GM18861 (cell line): ENCODE results near the gene ACBD3.
"Not testable (repeated sequence)": the region's sequence is repeated elsewhere in the genome, so short reads cannot be mapped to it uniquely, and the experiment has no call there.

ENCODE experiments used
- ATAC-seq: cut with Tn5 transposase; IDR thresholded peaks from one replicate; pipeline ENCODE4 v1.9.1; 2021; ENCODE audit not compliant: unreplicated experiment

ACBD3 gene

DNA sequence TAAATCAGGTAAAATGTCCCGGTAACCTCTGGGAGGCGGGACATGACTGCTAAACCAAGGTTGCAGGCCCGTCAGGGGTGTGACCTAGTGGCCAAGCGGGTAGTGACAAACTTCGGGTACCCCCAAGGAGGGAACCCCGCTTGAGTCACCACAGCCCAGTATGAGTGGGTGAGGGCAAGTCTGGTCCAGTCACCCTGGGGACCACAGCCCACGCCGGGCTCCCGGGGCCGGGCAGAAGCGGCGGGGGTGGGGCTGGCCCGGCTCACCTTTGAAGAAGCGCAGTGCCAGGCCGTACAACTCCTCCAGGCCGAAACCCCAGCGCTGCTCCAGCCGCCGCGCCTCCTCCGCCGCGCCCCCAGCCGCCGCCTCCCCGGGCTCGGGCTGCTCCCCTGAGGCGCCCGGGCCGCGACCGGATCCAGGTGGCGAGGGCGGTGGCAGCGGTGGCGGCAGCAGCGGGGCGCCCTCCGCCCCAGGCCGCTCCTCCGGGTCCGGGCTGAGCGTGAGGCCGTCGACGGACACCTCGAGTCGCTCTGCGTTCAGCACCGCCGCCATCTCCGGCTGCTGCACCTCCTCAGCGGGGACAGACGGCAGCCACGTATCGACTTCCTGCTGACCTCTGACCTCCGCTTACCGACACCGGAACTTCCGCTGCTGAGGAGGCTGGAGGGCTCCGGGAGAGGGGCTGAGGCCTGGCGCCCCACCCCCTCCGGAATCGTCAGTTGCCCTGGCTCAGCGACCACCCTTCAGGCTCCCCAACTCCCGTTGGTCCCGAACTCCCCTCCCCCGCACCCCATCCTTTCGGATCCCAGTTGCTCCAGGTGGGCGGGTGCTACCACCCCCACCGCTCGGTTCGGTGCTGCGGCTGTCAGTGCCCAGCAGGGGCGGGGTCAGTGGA lies at the start of gene ACBD3:
ACBD3 (minus strand) TSS at position 618 of the 895 bp plus-strand sequence; CDS start at position 552, 66 bp downstream.
- ATAC-seq = peak; percentile 88

DNA sequence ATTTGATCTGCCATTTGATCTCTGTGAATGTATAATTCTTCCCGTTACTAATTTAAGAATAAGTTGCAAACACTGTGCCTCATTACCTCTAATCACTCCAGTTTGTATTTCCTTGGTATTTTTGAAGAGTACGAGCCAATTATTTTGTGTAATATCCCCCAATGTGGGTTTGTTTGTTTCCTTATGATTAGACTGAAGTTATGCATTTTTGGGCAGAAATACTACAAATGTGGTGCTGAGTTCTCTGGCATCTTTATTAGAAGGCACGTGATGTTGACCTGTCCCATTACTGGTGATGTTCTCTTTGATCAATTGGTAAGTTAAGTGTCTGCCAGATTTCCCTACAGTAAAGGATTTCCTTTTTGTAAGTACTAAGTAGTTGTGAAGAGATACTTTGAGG lies 47.3 kb upstream of the ACBD3 start:
- ATAC-seq = no peak

DNA sequence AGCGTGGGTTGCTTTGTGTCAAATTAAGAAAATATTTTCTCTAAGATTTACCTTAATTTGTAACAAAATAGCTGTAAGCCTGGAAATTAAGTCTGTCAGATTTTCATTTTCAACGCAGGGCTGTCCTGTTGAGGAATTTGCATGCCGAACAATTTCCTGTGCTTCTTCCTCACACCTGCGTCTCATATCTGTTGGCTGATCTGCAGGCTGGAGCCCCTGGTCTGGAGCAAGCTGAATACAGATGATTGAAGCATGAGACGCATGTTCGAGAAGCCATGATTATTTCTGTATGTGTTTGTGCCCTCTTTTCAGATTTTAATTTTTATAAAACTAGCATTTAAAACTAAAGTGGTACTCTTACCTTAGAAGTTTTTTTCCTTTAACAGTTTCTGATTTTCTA lies 46.8 kb upstream of the ACBD3 start:
- ATAC-seq = peak; percentile 74

DNA sequence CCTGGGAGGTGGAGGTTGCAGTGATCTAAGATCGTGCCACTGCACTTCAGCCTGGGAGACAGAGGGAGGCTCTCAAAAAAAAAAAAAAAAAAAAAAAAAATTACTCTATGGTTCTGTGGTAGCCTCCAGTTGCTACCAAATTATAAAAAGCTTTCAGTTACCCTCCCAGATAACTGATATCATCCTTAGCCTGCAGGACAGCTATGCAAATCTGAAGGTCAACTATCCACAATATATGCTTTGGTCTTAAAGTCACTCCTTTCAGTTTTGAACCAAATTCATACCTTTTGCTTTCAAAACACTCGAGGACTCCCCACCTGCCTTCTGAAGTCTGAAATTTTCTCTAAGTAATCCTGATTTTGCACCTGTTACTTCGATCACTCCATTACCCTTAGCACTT lies 40.1 kb upstream of the ACBD3 start:
- ATAC-seq = no peak

DNA sequence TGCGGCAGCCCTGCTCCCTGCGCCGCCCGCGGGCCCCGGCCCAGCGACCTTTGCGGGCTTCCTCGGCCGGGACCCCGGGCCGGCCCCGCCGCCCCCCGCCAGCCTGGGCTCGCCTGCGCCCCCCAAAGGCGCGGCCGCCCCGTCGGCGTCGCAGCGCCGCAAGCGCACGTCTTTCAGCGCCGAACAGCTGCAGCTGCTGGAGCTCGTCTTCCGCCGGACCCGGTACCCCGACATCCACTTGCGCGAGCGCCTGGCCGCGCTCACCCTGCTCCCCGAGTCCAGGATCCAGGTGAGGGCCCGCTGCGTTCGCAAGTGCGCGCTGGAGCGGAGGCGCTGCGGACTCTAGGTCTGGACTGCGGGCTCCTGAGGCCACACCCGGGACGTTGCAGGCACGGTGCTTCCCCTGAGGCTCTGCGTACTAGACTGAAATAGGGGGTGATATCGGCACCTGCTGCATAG lies 37.3 kb upstream of the ACBD3 start:
- peak; percentile 57 for ATAC-seq

DNA sequence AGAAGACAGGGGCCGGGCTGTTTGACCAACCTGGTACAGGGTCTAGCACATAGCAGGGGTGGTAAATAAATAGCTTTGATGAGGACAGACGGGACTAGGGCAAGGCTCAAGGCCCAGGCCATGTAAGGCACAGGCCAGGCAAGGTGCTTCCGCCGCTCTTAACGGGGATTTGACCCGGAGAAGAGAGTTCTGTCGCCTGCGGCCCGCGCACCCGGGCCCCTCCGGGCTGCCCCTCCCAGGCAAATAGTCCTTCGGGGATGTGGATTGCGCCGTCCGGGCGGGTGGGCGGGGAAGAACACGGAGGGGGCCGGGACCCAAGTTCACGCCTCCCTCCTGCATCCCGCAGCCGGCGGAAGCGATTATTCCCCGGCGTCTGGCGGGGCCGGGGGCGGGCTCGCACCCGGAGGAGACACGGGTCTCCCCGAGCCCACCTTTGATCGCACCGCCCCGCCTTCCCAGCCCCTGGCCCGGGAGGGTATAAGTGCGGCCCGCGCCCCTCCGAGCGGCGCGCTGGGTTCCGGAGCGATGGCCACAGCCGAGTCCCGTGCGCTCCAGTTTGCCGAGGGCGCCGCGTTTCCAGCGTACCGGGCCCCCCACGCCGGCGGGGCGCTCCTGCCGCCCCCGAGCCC lies 36.7 kb upstream of the ACBD3 start, which contains the start of gene MIXL1:
MIXL1 (plus strand) TSS at position 508 of the 629 bp plus-strand sequence; CDS start at position 526, 18 bp downstream.
- ATAC-seq = peak; percentile 30

DNA sequence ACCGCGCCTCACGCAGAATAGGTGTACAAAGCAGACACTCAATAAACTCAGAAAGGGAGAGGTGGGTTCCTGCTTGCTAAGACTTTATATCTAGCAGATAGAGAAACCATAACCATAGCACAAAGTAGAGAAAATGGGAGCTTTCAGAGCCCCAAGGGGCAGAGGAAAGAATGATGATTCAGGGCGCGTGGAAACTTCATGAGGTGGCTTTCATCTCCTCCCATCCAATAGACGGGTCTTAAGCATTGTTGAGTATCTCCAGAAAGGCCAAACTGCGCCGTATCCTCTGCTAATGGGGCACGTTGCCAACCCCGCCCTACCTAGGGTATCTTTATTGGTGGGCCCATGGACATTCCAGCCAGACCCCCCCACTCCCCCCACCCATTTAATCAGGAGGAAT lies 36.1 kb upstream of the ACBD3 start:
- no peak for ATAC-seq

DNA sequence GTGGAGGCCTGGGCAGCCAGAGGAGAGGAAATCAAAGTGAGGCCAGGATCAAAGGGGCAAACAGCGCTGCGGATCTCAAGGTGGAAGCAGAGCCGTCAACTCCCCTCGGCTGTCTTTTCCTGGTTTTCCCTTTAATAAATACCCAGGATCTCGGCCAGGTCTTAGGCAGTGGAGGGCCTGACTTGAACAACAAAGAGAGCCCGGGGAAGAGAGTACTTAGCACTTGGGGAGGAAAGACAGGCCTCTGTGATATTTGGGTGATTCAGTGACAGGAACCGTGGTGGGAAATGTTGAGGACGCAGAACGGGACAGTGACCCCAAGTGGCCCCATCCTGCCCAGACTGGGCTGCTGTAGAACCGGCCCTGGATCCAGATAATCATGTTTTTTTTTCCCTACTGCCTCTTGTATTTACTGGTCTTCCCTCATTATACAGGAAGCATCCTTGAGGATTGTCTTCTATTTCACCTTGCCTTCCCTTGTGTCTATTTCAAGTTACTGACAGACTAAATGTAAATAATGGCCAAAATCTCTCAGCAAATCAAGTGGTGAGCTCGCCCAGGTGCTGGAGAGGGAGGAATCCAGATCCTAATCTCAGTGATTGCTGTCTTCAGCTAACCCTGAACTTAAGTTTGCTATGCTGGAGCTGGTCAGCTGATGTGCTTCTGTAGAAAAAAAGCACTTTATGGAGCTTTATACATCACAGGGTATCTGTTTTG lies 34.1 kb upstream of the ACBD3 start:
- no peak for ATAC-seq

DNA sequence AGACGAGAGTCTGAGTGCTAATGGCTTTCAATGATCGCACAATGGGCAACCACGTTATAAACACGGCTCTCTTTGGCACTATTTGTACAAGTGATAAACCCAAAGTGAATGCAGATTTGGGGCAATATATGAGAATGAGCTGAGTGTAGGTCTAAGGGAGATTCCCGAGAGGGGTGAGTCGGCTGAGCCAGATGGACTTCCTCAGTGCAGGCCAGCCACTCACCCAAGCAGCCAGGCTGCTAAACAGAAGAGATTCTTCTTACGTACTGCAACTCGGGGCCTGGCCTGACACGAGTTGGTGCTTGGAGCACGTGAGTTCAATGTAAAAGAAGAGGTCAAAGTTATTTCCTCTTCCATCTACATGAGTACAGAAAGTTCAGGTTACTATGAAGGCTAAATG lies 30.7 kb upstream of the ACBD3 start:
- ATAC-seq = no peak

DNA sequence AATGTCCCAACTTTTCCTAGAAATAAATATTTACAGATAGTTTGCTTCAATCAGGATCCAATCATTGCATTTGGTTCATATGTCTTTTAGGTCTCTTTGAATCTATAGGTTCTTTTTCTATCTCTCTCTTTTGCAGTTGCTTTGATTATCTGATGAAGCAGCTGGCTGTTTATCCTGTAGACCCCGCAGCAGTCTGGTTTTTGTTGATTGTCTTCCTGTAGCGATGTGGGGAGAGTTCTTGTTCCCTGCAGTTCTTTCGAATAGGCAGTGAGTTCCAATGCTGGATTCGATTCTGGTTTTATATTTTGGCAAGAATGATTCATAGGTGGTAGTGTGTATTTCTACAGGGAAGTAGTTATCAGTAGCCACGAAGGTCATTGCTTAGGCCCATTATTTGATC lies 29.5 kb upstream of the ACBD3 start:
- ATAC-seq = no peak

DNA sequence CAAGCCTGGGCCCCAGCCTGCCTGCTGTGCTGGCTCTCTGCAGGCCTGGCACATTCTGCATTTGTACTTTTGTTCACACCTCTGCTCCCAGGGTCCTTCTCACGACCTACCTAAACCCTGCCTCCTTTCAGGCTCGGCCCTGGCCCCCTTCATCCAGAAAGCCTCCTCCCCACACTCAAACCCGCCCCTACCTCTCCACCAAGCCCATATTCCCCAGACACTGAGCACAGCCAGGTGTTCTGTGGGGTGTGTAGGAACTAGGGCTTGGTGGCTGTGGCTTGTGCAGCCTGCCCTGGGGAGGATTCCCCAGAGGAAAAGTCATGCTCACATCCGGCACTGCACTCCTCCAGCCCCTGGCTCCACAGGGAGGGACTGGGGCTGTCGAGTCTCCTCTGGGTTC lies 28.7 kb upstream of the ACBD3 start:
- ATAC-seq = no peak

DNA sequence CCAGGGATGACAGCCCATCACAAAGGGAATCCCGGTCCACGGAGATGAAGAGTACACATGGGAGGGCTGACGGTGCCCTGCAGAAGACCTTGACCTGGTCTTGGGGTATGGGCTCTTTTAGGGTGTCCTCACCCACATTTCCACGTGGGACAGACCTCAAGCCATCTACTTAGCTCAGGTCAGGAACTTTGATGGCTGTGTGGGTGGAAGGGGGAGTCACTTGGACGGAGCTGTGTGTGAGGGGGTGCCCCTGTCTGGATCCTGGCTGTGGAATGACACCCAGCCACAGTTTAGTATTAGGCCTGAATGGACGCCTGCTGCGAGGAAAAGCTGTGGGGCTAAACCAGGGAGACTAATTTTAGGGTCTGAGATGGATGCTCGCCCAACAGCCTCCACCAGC lies 26.0 kb upstream of the ACBD3 start:
- no peak for ATAC-seq

DNA sequence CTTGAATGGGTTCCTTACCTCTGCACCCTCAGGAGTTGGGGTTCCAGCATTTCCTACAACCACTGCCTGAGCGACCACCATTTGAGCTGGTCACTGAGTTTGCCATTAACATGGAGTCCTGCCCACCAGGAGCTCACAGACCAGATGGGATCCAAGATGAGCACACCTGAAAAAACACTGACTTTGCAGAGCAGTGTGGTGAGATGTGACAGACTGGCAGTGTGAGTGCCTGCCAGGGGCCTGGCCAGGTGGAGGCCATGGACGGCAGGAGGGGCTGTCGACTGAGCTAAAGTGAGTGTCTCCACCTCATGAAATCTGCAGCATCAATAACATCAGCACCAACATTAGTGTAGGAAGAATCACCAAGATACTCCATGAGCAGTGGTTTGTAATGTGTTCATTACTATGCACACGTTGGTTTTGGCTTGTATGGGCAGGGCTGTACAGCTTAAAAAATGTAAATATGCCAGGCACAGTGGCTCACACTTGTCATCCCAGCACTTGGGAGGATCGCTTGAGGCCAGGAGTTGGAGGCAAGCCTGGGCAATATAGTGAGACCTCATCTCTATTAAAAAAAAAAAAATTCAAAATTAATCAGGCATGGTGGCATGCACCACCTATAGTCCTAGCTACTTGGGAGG lies 24.8 kb upstream of the ACBD3 start:
- ATAC-seq = no peak

DNA sequence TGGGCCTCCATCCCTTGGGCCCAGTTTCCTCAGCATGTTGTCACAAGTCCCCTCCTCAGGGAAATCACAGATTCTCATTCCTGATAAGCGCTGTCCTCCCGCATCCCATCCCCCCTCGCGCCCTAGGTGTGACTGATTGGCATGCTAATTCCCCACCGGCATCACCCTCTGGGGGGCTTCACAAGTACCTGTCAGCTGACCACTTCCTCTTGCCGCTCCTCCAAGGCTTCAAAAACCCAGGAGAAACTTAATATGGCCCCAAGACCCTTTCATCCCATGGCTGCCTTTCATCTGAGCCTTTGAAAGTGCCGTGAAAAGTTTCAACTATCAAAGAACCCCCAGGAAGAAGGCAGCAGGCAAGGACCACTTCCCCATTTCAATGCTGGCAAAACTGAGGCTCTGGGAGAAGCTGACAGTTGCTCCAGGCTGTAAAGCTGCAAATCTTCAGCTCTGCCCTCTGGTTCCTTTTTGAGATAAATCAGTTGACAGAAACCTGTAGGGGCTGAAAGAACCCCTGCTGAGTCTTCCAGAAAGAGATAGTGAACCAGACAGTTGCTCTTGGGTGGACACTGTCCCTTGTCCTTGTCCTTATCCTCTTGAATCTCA lies 24.1 kb upstream of the ACBD3 start:
- no peak for ATAC-seq

DNA sequence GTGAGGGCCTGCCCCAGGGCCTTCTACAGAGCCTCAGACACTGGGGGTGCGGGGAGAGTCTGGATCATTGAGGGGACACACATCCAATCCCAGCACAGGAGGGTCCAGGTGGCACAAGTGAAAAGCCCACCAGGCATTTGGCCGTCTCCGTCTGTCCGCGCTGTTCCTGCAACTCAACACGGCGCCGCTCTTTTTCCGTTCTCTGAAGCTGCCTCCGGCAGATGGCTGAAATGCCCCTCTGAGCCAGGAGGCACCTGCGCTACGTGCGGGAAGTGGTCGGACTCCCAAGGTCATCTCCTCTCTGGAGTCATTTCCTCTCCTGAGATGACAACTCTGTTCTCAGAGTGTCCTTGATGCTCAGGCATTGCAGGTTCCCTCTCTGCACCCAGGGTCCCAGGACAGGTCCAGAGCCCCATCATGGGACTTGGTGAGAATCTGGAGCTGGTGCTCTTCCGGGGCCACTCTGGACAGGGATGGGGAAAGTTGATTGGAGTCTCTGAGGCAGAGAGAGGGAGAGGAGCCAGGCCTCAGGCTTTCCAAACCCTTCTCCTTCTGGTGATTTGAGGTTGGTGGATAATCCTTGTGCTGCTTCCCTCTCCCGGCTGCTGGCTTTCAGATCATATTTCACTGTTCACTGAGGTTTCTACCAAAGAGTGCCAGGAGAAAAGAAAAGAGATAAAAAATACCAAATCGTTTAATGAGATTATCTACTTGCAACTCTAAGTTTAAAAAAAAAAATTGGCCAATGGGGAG lies 22.9 kb upstream of the ACBD3 start:
- no peak for ATAC-seq

DNA sequence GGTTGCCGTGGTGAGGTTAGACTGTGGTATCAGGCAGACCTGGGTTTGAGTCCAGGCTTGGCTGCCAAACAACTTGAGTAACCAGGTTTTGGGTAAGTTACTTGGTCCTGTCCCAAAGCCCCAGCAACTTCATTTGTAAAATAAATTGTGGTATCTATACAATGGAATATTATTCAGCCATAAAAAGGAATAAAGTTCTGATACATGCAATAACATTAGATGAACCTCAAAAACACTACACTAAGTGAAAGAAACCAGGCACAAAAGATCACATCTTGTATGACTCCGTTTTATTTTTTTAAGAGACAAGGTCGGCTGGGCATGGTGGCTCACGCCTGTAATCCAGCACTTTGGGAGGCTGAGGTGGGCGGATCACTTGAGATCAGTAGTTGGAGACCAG lies 20.5 kb upstream of the ACBD3 start:
- ATAC-seq = no peak

DNA sequence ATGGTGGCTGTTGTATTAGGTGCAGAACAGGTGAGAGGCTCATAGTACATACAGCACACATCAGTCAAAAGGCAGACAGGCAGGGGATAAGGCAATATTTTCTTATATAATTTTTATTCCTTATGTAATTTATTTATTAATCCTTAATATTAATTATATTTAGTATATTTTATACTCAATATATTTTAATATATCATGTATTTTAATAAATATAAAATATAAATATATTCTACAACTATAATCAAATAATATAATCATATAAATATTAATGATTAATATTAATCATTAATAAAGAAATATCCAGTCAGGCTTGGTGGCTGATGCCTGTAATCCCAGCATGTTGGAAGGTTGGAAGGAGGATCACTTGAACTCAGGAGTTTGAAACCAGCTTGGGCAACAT lies 17.7 kb upstream of the ACBD3 start:
- ATAC-seq = no peak

DNA sequence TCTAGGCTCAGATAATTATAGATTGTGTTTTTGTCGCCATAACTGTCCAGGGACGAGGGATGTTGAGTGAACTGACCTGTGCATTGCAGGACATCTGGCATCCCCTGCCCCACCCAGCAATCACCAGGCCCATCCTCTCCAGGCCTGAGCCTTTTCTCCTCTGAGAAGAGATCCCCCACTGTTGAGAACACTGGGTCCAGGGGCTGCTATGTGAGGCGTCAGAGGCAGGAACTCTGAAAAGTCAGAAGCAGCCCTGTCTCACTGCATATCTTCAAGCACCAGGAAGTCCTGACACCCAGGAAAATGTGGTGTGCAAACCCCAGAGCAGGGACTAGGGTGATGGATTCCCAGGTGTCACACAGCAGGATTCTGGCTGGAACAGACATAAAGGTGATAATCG lies 17.1 kb upstream of the ACBD3 start:
- no peak for ATAC-seq

DNA sequence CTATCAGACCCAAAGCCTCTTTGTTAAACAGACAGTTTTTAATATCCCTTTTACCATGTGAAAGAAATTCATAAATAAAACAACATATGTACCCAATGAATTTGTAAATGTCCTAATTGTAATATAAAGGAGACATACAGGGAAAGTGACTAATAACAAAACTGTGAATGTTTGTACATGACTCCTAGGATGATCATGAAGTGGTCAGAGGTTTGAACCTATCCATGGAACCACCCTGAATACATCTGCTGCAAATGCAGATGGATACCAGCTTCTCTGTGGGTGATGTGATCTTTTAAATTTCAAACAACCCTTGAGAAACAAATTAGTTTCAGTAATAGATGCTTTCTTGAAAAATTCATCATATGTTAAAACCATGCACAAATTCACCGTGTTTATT lies 16.7 kb upstream of the ACBD3 start:
- ATAC-seq = no peak

DNA sequence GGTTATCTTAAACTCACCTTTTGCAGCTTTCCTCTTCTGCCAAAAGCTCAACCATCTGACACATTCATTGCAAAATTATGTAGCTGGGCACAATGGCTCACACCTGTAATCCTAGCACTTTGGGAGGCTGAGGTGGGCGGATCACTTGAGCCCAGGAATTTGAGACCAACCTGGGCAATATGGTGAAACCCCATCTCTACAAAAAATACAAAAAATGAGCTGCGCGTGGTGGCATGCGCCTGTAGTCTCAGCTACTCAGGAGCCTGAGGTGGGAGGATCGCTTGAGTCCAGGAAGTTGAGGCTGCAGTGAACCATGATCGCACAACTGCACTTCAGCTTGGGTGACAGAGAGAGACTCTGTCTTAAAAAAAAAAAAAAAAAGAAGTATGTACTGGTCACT lies 16.1 kb upstream of the ACBD3 start:
- ATAC-seq = not testable (repeated sequence)
